PFSK-1 (cell line): ENCODE data around the gene TBC1D3B.

Experiments used
- FOXP2 ChIP-seq: optimal IDR thresholded peaks from 2 replicates; pipeline ENCODE3; 2011; ENCODE audit warnings: borderline replicate concordance, control low read depth, inconsistent platforms; ENCODE audit not compliant: insufficient read depth; ENCODE audit errors: extremely low read length, extremely low read depth
- POLR2AphosphoS5 ChIP-seq: IDR thresholded peaks from 2 replicates; pipeline ENCODE4 v1.6.1; 2012; ENCODE audit warnings: low read depth, mild to moderate bottlenecking, control low read depth, low read length, moderate library complexity
- REST ChIP-seq, 2 experiments: IDR thresholded peaks; 2 replicates each; pipeline versions ENCODE4 v1.6.1 to v1.8.0; 2011 to 2012; ENCODE audit warnings: low read depth in 2 of 2, low read length in 2 of 2, control low read depth in 1 of 2, inconsistent platforms in 1 of 2, mild to moderate bottlenecking in 1 of 2, moderate library complexity in 1 of 2; ENCODE audit not compliant: insufficient read depth in 1 of 2
- SIN3A ChIP-seq: IDR thresholded peaks from 2 replicates; pipeline ENCODE4 v1.6.1; 2012; ENCODE audit warnings: mild to moderate bottlenecking, low read length, moderate library complexity, borderline replicate concordance; ENCODE audit not compliant: insufficient read depth
- TAF1 ChIP-seq: IDR thresholded peaks from 2 replicates; pipeline ENCODE4 v1.6.1; 2012; ENCODE audit warnings: low read length, control low read depth, borderline replicate concordance; ENCODE audit not compliant: insufficient read depth

Gene TBC1D3B

GRCh38 chr17:36148559-36149295 is 27.7 kb downstream of the TBC1D3B start:
- TF ChIP-seq REST (IDR thresholded peaks at IDR 0.05; ENCODE audit: insufficient read depth in 1 of 2, low read depth in 2 of 2, low read length in 2 of 2) (no peak), POLR2AphosphoS5 (no peak), FOXP2 (no peak), TAF1 (no peak), SIN3A (no peak)

DNA sequence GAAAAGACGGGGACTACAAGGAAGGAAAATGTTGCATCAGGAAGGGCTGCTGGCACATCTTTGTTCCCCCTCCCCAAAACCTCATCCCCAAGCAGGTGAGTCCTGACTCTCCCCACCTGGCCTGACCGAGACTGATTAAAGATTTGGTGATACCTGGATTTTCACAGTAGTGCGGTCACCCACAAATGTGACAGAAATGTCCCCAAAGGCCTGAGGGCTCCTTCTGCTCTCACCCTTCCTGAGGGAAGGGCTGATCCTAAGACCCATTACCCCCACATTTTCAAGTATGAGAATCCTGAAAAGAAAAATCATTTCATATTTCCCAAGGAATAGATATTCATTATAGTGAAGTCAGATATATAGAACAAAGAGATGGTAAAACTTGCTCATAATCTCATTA is 28.8 kb downstream of the TBC1D3B start:
- no peak for TF ChIP-seq TAF1
- TF ChIP-seq POLR2AphosphoS5, result no peak
- TF ChIP-seq SIN3A, result no peak
- TF ChIP-seq FOXP2, result no peak
- TF ChIP-seq REST (IDR thresholded peaks at IDR 0.05; ENCODE audit: insufficient read depth in 1 of 2, low read depth in 2 of 2, low read length in 2 of 2), result no peak

DNA sequence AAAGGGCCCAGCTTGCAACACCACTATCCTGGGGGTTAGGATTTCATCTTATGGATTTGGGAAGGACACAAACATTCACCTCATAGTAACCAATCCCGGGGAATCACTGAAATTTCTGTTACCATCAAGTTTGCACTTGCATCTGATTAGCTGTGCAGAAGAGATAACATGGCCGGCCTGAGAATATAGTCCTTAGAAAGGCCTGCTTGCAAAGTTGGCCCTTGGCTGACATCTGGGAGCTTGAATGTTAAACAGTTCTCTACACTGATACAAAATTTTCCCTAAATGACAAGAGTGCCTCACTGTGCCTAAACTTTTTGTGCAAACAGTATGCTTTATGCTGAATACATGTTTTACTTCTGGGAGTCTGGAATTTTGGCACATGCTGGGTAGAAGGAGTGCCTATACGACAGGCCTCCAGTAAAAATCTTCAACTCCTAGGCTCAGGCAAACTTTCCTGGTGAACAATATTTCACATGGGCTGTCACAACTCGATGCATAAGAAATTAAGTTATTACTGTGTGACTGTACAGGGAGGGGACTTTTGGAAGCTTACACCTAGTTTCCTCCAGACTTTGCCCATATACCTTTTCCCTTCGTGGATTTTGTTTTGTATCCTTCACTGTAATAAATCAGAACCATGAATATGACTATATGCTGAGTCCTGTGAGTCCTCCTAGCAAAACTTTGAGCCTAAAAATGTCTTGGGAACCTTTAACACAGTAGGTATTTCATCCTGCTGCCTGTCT is 31.3 kb downstream of the TBC1D3B start:
- no peak for TF ChIP-seq REST (IDR thresholded peaks at IDR 0.05; ENCODE audit: insufficient read depth in 1 of 2, low read depth in 2 of 2, low read length in 2 of 2)
- no peak for TF ChIP-seq FOXP2
- TF ChIP-seq POLR2AphosphoS5, result no peak
- TF ChIP-seq TAF1, result no peak
- TF ChIP-seq SIN3A, result no peak

GRCh38 chr17:36144014-36144413 is 32.4 kb downstream of the TBC1D3B start:
- TF ChIP-seq FOXP2 (no peak), SIN3A (no peak), REST (IDR thresholded peaks at IDR 0.05; ENCODE audit: insufficient read depth in 1 of 2, low read depth in 2 of 2, low read length in 2 of 2) (no peak), TAF1 (no peak), POLR2AphosphoS5 (no peak)
